ENCODE data around the gene CHRDL2.

GRCh38 chr11:74685338-74685737, 45.9 kb downstream of the CHRDL2 start:
- TF ChIP-seq, protein P1, sequence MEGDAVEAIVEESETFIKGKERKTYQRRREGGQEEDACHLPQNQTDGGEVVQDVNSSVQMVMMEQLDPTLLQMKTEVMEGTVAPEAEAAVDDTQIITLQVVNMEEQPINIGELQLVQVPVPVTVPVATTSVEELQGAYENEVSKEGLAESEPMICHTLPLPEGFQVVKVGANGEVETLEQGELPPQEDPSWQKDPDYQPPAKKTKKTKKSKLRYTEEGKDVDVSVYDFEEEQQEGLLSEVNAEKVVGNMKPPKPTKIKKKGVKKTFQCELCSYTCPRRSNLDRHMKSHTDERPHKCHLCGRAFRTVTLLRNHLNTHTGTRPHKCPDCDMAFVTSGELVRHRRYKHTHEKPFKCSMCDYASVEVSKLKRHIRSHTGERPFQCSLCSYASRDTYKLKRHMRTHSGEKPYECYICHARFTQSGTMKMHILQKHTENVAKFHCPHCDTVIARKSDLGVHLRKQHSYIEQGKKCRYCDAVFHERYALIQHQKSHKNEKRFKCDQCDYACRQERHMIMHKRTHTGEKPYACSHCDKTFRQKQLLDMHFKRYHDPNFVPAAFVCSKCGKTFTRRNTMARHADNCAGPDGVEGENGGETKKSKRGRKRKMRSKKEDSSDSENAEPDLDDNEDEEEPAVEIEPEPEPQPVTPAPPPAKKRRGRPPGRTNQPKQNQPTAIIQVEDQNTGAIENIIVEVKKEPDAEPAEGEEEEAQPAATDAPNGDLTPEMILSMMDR (conservative IDR thresholded peaks at IDR 0.05 in 1 of 2, IDR thresholded peaks at IDR 0.05 in 1 of 2; ENCODE audit: low read depth in 1 of 2, low read length in 2 of 2), result no peak
- TF ChIP-seq EZH2 (IDR thresholded peaks at IDR 0.05; ENCODE audit: low read length, missing control alignments), result no peak
